ENCODE results near the gene TSPEAR. TPM values are rescaled to one million over a fixed set of nuclear protein-coding genes. Genes with fewer than 3 reads are reported as not detected.

Gene TSPEAR
- total RNA-seq, 2 donors from 2014 or later = 1.5 to 6.0 TPM

GRCh38 chr21:44572959-44573583 is 138.3 kb downstream of the TSPEAR start:
- Histone ChIP-seq H3K9me3 (ENCODE audit: control insufficient read depth, low read length) (peaks cover 25% of the 10 kb centered on the region), H3K36me3 (ENCODE audit: control insufficient read depth, insufficient read depth, low read length) (no peaks in the 10 kb centered on the region), H3K4me3 (ENCODE audit: low read length) (no peak overlapping the region), H3K4me1 (ENCODE audit: control insufficient read depth, insufficient read depth, low read length) (no peaks in the 10 kb centered on the region), H3K27ac (ENCODE audit: low read depth, low read length) (no peak overlapping the region), H3K27me3 (ENCODE audit: control insufficient read depth, insufficient read depth, low read length, poor library complexity, severe bottlenecking) (no peaks in the 10 kb centered on the region), H3K9ac (ENCODE audit: extremely low read depth, low read length, poor library complexity, severe bottlenecking) (no peak overlapping the region)
- peaks cover 2% of the 10 kb centered on the region for H3K4me1 Mint-ChIP-seq
- WGBS, 2 experiments (ENCODE audit: insufficient coverage in 1 of 2, insufficient read length in 1 of 2) = 93 to 98% methylated on average over 11 to 15 of the region's 15 CpGs
- peaks cover 42% of the 10 kb centered on the region for H3K9me3 Mint-ChIP-seq
- H3K27ac Mint-ChIP-seq = no peak overlapping the region
- no peak for DNase-seq
- no peak for TF ChIP-seq CTCF (conservative IDR thresholded peaks at IDR 0.05)
- peaks cover 3% of the 10 kb centered on the region for H3K36me3 Mint-ChIP-seq (ENCODE audit: low read depth)
- peaks cover 2% of the 10 kb centered on the region for H3K27me3 Mint-ChIP-seq (ENCODE audit: insufficient read depth)
- no peak overlapping the region for H3K4me3 Mint-ChIP-seq

GRCh38 chr21:44571844-44572782 is 139.3 kb downstream of the TSPEAR start:
- Mint-ChIP-seq H3K4me1 (peaks cover 2% of the 10 kb centered on the region), H3K27me3 (ENCODE audit: insufficient read depth) (no peaks in the 10 kb centered on the region), H3K27ac (no peak overlapping the region), H3K4me3 (no peak overlapping the region), H3K9me3 (peaks cover 32% of the 10 kb centered on the region), H3K36me3 (ENCODE audit: low read depth) (no peaks in the 10 kb centered on the region)
- H3K9me3 ChIP-seq (ENCODE audit: control insufficient read depth, low read length) = peaks cover 20% of the 10 kb centered on the region
- no peak overlapping the region for H3K4me3 ChIP-seq (ENCODE audit: low read length)
- no peak overlapping the region for H3K9ac ChIP-seq (ENCODE audit: extremely low read depth, low read length, poor library complexity, severe bottlenecking)
- WGBS, 2 experiments (ENCODE audit: insufficient coverage in 1 of 2, insufficient read length in 1 of 2) = 93% methylated on average over 32 to 40 of the region's 40 CpGs
- no peaks in the 10 kb centered on the region for H3K36me3 ChIP-seq (ENCODE audit: control insufficient read depth, insufficient read depth, low read length)
- no peak overlapping the region for H3K27ac ChIP-seq (ENCODE audit: low read depth, low read length)
- DNase-seq = no peak
- H3K4me1 ChIP-seq (ENCODE audit: control insufficient read depth, insufficient read depth, low read length) = no peaks in the 10 kb centered on the region
- no peaks in the 10 kb centered on the region for H3K27me3 ChIP-seq (ENCODE audit: control insufficient read depth, insufficient read depth, low read length, poor library complexity, severe bottlenecking)
- TF ChIP-seq CTCF (conservative IDR thresholded peaks at IDR 0.05) = no peak

- no peaks in the 10 kb centered on the region for H3K4me1 ChIP-seq (ENCODE audit: control insufficient read depth, insufficient read depth, low read length)
Observed at GRCh38 chr21:44571296-44571695, 140.1 kb downstream of the TSPEAR start.

More at GRCh38 chr21:44571296-44571695, 140.1 kb downstream of the TSPEAR start:
- H3K4me3 ChIP-seq (ENCODE audit: low read length) = no peak overlapping the region
- no peaks in the 10 kb centered on the region for H3K36me3 ChIP-seq (ENCODE audit: control insufficient read depth, insufficient read depth, low read length)
- H3K9me3 Mint-ChIP-seq = peaks cover 26% of the 10 kb centered on the region
- 69 to 96% methylated on average over 2 to 4 of the region's 4 CpGs for WGBS, 2 experiments (ENCODE audit: insufficient coverage in 1 of 2, insufficient read length in 1 of 2)
- no peak overlapping the region for H3K4me3 Mint-ChIP-seq
- H3K27ac Mint-ChIP-seq = no peak overlapping the region
- no peak overlapping the region for H3K9ac ChIP-seq (ENCODE audit: extremely low read depth, low read length, poor library complexity, severe bottlenecking)
- peaks cover 14% of the 10 kb centered on the region for H3K9me3 ChIP-seq (ENCODE audit: control insufficient read depth, low read length)
- no peaks in the 10 kb centered on the region for H3K27me3 Mint-ChIP-seq (ENCODE audit: insufficient read depth)
- no peaks in the 10 kb centered on the region for H3K36me3 Mint-ChIP-seq (ENCODE audit: low read depth)
- H3K27me3 ChIP-seq (ENCODE audit: control insufficient read depth, insufficient read depth, low read length, poor library complexity, severe bottlenecking) = no peaks in the 10 kb centered on the region
- DNase-seq = no peak
- peaks cover 2% of the 10 kb centered on the region for H3K4me1 Mint-ChIP-seq
- no peak for TF ChIP-seq CTCF (conservative IDR thresholded peaks at IDR 0.05)
- no peak overlapping the region for H3K27ac ChIP-seq (ENCODE audit: low read depth, low read length)

Data from endodermal cell (in vitro differentiated cells).